Amniotic stem cell (primary cell): ENCODE results near the gene NUMA1.

Source experiments
- DNase-seq: peaks from one replicate; lab custom pipeline; 2025; lab: John Stamatoyannopoulos, UW

Gene NUMA1

GRCh38 chr11:72102946-72103753 lies 22.8 kb upstream of the NUMA1 start, which contains the start of gene LAMTOR1:
Gene LAMTOR1 (minus strand): TSS chr11:72103297. CDS start chr11:72103224, 73 bp downstream.
- DNase-seq, result peak; percentile 91

- DNase-seq, result no peak
These were observed 22.2 kb upstream of the NUMA1 start for GRCh38 chr11:72102631-72102945.

- no peak for DNase-seq
These were observed 21.8 kb upstream of the NUMA1 start for GRCh38 chr11:72102162-72102561.

GRCh38 chr11:72100462-72100861 lies 20.1 kb upstream of the NUMA1 start:
- DNase-seq, result no peak

- no peak for DNase-seq
These were observed 19.7 kb upstream of the NUMA1 start for GRCh38 chr11:72100009-72100408.

GRCh38 chr11:72098741-72099140 lies 18.4 kb upstream of the NUMA1 start:
- DNase-seq, result no peak

- peak; percentile 56 for DNase-seq
These were observed 10.9 kb upstream of the NUMA1 start for GRCh38 chr11:72091292-72091691.

GRCh38 chr11:72088076-72088808 lies 7.9 kb upstream of the NUMA1 start:
- DNase-seq, result no peak

GRCh38 chr11:72085621-72086351 lies 5.4 kb upstream of the NUMA1 start:
- DNase-seq, result no peak

GRCh38 chr11:72084965-72085364 lies 4.6 kb upstream of the NUMA1 start:
- DNase-seq, result no peak

GRCh38 chr11:72084076-72084475 lies 3.7 kb upstream of the NUMA1 start:
- DNase-seq, result no peak

- no peak for DNase-seq
These were observed 3.1 kb upstream of the NUMA1 start for GRCh38 chr11:72083414-72083813.

- no peak for DNase-seq
These were observed 1.6 kb upstream of the NUMA1 start for GRCh38 chr11:72081821-72082453.

GRCh38 chr11:72081184-72081644 lies 872 bp upstream of the NUMA1 start:
- DNase-seq, result no peak

- DNase-seq, result no peak
These were observed 470 bp downstream of the NUMA1 start for GRCh38 chr11:72079819-72080325.

GRCh38 chr11:72078477-72078876 lies 1.9 kb downstream of the NUMA1 start:
- DNase-seq, result no peak

- DNase-seq, result no peak
These were observed 4.6 kb downstream of the NUMA1 start for GRCh38 chr11:72075756-72076155.

GRCh38 chr11:72075109-72075508 lies 5.2 kb downstream of the NUMA1 start:
- DNase-seq, result no peak

- DNase-seq, result no peak
These were observed 8.0 kb downstream of the NUMA1 start for GRCh38 chr11:72072348-72072747.

- no peak for DNase-seq
These were observed 9.9 kb downstream of the NUMA1 start for GRCh38 chr11:72070491-72070890.

GRCh38 chr11:72069787-72070251 lies 10.5 kb downstream of the NUMA1 start:
- peak; percentile 62 for DNase-seq

- DNase-seq, result no peak
These were observed 11.1 kb downstream of the NUMA1 start for GRCh38 chr11:72069200-72069599.
